RWPE2 (cell line): ENCODE measurements around the gene ACTL6A.

Experiments used
- ATAC-seq: fragments of 200-7000 bp; cut with Tn5 transposase; 3 replicates; pipeline ENCODE4 v1.9.1; 2021; ENCODE audit warnings: low read depth
- DNase-seq: peaks from one replicate; pipeline ENCODE4 v3.0.0-alpha.2; 2020; ENCODE audit warnings: low spot score
- H3K27ac ChIP-seq: fragments of 450-650 bp; 2 replicates; pipeline ENCODE4 v1.5.1; 2017; ENCODE audit warnings: mild to moderate bottlenecking; ENCODE audit not compliant: poor library complexity, severe bottlenecking
- H3K27me3 ChIP-seq: fragments of 250-450 bp; sonication (Bioruptor Pico); 2 replicates; pipeline ENCODE4 v1.5.1; 2021; ENCODE audit warnings: mild to moderate bottlenecking, moderate library complexity; ENCODE audit not compliant: insufficient read depth, poor library complexity, severe bottlenecking
- H3K36me3 ChIP-seq: fragments of 250-450 bp; sonication (Bioruptor Pico); 2 replicates; pipeline ENCODE4 v1.5.1; 2020; ENCODE audit warnings: low read depth, mild to moderate bottlenecking, moderate library complexity
- H3K4me1 ChIP-seq: fragments of 250-450 bp; sonication (Bioruptor Pico); 2 replicates; pipeline ENCODE4 v1.5.1; 2021; ENCODE audit warnings: mild to moderate bottlenecking, moderate library complexity; ENCODE audit not compliant: insufficient read depth, poor library complexity, severe bottlenecking
- H3K4me3 ChIP-seq: fragments of 250-450 bp; sonication (Bioruptor Pico); 2 replicates; pipeline ENCODE4 v1.5.1; 2021; ENCODE audit warnings: mild to moderate bottlenecking, moderate library complexity; ENCODE audit not compliant: severe bottlenecking
- H3K9me3 ChIP-seq: fragments of 250-450 bp; sonication (Bioruptor Pico); 2 replicates; pipeline ENCODE4 v1.5.1; 2021; ENCODE audit warnings: mild to moderate bottlenecking, moderate library complexity; ENCODE audit not compliant: severe bottlenecking
- TF ChIP-seq, protein P1 (sequence below): fragments of 450-650 bp; IDR thresholded peaks from one replicate; pipeline ENCODE4 v1.5.1; 2017; ENCODE audit warnings: mild to moderate bottlenecking, moderate library complexity; ENCODE audit not compliant: poor library complexity, severe bottlenecking

ACTL6A gene

GRCh38 chr3:179565496-179565895, 2.8 kb downstream of the ACTL6A start:
- H3K9me3 ChIP-seq: no peaks in the 10 kb centered on the region
- H3K36me3 ChIP-seq: peaks cover 19% of the 10 kb centered on the region
- ATAC-seq (no peak), DNase-seq (no peak)
- H3K4me3 ChIP-seq: no peak overlapping the region
- TF ChIP-seq, protein P1, sequence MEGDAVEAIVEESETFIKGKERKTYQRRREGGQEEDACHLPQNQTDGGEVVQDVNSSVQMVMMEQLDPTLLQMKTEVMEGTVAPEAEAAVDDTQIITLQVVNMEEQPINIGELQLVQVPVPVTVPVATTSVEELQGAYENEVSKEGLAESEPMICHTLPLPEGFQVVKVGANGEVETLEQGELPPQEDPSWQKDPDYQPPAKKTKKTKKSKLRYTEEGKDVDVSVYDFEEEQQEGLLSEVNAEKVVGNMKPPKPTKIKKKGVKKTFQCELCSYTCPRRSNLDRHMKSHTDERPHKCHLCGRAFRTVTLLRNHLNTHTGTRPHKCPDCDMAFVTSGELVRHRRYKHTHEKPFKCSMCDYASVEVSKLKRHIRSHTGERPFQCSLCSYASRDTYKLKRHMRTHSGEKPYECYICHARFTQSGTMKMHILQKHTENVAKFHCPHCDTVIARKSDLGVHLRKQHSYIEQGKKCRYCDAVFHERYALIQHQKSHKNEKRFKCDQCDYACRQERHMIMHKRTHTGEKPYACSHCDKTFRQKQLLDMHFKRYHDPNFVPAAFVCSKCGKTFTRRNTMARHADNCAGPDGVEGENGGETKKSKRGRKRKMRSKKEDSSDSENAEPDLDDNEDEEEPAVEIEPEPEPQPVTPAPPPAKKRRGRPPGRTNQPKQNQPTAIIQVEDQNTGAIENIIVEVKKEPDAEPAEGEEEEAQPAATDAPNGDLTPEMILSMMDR: no peak
- H3K27me3 ChIP-seq: no peaks in the 10 kb centered on the region
- peaks cover 13% of the 10 kb centered on the region for H3K4me1 ChIP-seq
- H3K27ac ChIP-seq: no peak overlapping the region

DNA sequence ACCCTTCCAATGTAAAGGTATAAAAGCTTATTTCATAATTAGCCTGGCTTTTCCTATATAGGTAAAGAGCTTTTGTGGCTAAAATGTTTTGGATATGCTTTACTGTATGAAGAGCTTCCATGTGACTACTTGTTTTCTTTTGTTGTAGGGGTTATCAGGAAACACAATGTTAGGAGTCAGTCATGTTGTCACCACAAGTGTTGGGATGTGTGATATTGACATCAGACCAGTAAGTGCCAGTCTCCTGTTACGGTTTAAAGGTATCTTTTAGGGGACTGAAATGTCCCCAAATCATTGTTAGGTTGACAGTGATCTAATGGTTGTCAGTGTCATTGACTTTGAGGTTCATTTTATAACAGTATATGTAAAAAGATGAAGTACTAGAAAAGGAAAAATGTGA, 18.3 kb downstream of the ACTL6A start:
- H3K27me3 ChIP-seq: no peaks in the 10 kb centered on the region
- no peak overlapping the region for H3K4me3 ChIP-seq
- no peaks in the 10 kb centered on the region for H3K4me1 ChIP-seq
- no peak for DNase-seq
- ATAC-seq: no peak
- no peak overlapping the region for H3K27ac ChIP-seq
- peaks cover 94% of the 10 kb centered on the region for H3K36me3 ChIP-seq
- TF ChIP-seq, protein P1: no peak
- H3K9me3 ChIP-seq: no peaks in the 10 kb centered on the region

GRCh38 chr3:179589143-179589542, 26.4 kb downstream of the ACTL6A start:
- DNase-seq: no peak
- no peak for ATAC-seq
- Histone ChIP-seq H3K4me1 (no peaks in the 10 kb centered on the region), H3K27ac (no peak overlapping the region), H3K36me3 (peaks cover 95% of the 10 kb centered on the region), H3K9me3 (no peaks in the 10 kb centered on the region), H3K27me3 (no peaks in the 10 kb centered on the region), H3K4me3 (no peak overlapping the region)
- TF ChIP-seq, protein P1: no peak

- DNase-seq (no peak), ATAC-seq (no peak)
- Histone ChIP-seq H3K4me3 (no peak overlapping the region), H3K27me3 (no peaks in the 10 kb centered on the region), H3K36me3 (peaks cover 96% of the 10 kb centered on the region), H3K4me1 (no peaks in the 10 kb centered on the region), H3K9me3 (no peaks in the 10 kb centered on the region), H3K27ac (no peak overlapping the region)
- TF ChIP-seq, protein P1: no peak
These were observed 27.9 kb downstream of the ACTL6A start for GRCh38 chr3:179590669-179591068.

- H3K27ac ChIP-seq: no peak overlapping the region
- TF ChIP-seq, protein P1: no peak
- H3K36me3 ChIP-seq: peaks cover 96% of the 10 kb centered on the region
- no peak for DNase-seq
- no peaks in the 10 kb centered on the region for H3K27me3 ChIP-seq
- ATAC-seq: no peak
- H3K9me3 ChIP-seq: no peaks in the 10 kb centered on the region
- no peaks in the 10 kb centered on the region for H3K4me1 ChIP-seq
- H3K4me3 ChIP-seq: no peak overlapping the region
These were observed 28.6 kb downstream of the ACTL6A start for GRCh38 chr3:179591313-179591712.
